Thoracic aorta (tissue), 2 donors: ENCODE results near the gene CD247. TPM values are rescaled to one million over a fixed set of nuclear protein-coding genes. Genes with fewer than 3 reads are reported as not detected.

Experiments used
- ATAC-seq: fragments of 150-250 bp; one replicate; pipeline ENCODE4 v1.8.0; 2017; ENCODE audit warnings: low read depth; ENCODE audit not compliant: insufficient number of reproducible peaks, low FRiP score
- DNase-seq: peaks from one replicate; pipeline ENCODE4 v3.0.0-alpha.2; 2020; ENCODE audit warnings: low spot score
- H3K27ac ChIP-seq, 2 donors: fragments of 200-600 bp; sonication (generic); 1 replicate in 1 of 2; 2 replicates in 1 of 2; pipeline ENCODE4 v1.5.1; 2016; ENCODE audit warnings: mild to moderate bottlenecking in 2 of 2, moderate library complexity in 2 of 2
- H3K27me3 ChIP-seq: fragments of 200-600 bp; sonication (generic); replicated peaks from 2 replicates; pipeline ENCODE4 v1.6.0; 2016; ENCODE audit warnings: mild to moderate bottlenecking; ENCODE audit not compliant: insufficient read depth
- H3K36me3 ChIP-seq: fragments of 200-600 bp; sonication (generic); one replicate; pipeline ENCODE4 v1.5.1; 2016
- H3K4me1 ChIP-seq, 2 donors: fragments of 200-600 bp; sonication (generic); 1 replicate in 1 of 2; 2 replicates in 1 of 2; pipeline versions ENCODE4 v1.5.1 to v1.6.0; 2016; ENCODE audit warnings: low read depth in 2 of 2, mild to moderate bottlenecking in 1 of 2; ENCODE audit not compliant: control insufficient read depth in 1 of 2
- H3K4me3 ChIP-seq: fragments of 200-600 bp; sonication (generic); 2 replicates; pipeline ENCODE4 v1.5.1; 2016; ENCODE audit warnings: mild to moderate bottlenecking
- H3K9me3 ChIP-seq: fragments of 200-600 bp; sonication (generic); 2 replicates; pipeline ENCODE4 v1.5.1; 2016
- total RNA-seq, 2 donors: library from RNA; depleted of rRNA; stranded (reverse); fragments of >200 nt; gene quantifications; one replicate each; pipeline versions ENCODE4 v1.1.0 to v1.2.3, GENCODE V29; 2016
- TF ChIP-seq, protein P1 (sequence below): fragments of 200-600 bp; sonication (generic); IDR thresholded peaks from one replicate; pipeline ENCODE4 v1.5.1; 2019; ENCODE audit warnings: antibody characterized with exemption

CD247 gene
- total RNA-seq, 2 donors from 2014 or later = 1.6 to 8.5 TPM

- H3K9me3 ChIP-seq = no peaks in the 10 kb centered on the region
- H3K36me3 ChIP-seq = no peaks in the 10 kb centered on the region
- H3K27ac ChIP-seq = no peak overlapping the region
- H3K27me3 ChIP-seq = no peaks in the 10 kb centered on the region
- no peak overlapping the region for H3K4me3 ChIP-seq
- TF ChIP-seq, protein P1, sequence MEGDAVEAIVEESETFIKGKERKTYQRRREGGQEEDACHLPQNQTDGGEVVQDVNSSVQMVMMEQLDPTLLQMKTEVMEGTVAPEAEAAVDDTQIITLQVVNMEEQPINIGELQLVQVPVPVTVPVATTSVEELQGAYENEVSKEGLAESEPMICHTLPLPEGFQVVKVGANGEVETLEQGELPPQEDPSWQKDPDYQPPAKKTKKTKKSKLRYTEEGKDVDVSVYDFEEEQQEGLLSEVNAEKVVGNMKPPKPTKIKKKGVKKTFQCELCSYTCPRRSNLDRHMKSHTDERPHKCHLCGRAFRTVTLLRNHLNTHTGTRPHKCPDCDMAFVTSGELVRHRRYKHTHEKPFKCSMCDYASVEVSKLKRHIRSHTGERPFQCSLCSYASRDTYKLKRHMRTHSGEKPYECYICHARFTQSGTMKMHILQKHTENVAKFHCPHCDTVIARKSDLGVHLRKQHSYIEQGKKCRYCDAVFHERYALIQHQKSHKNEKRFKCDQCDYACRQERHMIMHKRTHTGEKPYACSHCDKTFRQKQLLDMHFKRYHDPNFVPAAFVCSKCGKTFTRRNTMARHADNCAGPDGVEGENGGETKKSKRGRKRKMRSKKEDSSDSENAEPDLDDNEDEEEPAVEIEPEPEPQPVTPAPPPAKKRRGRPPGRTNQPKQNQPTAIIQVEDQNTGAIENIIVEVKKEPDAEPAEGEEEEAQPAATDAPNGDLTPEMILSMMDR = no peak
- no peaks in the 10 kb centered on the region for H3K4me1 ChIP-seq
- DNase-seq = no peak
- ATAC-seq = no peak
These were observed 6.8 kb downstream of the CD247 start for GRCh38 chr1:167511374-167511986.

GRCh38 chr1:167510881-167511280, 7.4 kb downstream of the CD247 start:
- TF ChIP-seq, protein P1 = no peak
- Histone ChIP-seq H3K27me3 (no peaks in the 10 kb centered on the region), H3K27ac (no peak overlapping the region), H3K36me3 (no peaks in the 10 kb centered on the region), H3K4me1 (no peaks in the 10 kb centered on the region), H3K9me3 (no peaks in the 10 kb centered on the region), H3K4me3 (no peak overlapping the region)
- ATAC-seq (no peak), DNase-seq (no peak)

DNA sequence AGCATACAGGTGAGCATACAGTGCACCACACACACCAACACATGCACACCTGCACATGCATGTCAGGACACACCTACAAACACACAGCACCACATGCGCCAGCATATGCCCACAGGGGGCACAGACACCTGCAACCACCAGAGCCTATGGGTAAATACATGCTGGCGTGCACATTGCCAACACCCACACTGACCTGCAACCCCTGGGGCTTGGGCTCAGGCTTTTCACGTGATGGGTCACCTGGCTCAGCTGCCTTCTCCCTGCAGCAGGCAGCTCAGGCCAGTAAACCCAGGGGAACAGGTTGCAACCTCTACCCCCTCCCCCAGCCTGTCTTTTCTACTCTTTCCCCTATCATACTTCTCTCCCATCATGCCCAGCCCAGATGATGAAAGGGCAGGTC, 8.1 kb downstream of the CD247 start:
- no peak for ATAC-seq
- H3K9me3 ChIP-seq = no peaks in the 10 kb centered on the region
- no peak overlapping the region for H3K27ac ChIP-seq
- H3K4me3 ChIP-seq = no peak overlapping the region
- TF ChIP-seq, protein P1 = no peak
- no peaks in the 10 kb centered on the region for H3K36me3 ChIP-seq
- H3K4me1 ChIP-seq = no peaks in the 10 kb centered on the region
- no peaks in the 10 kb centered on the region for H3K27me3 ChIP-seq
- no peak for DNase-seq

DNA sequence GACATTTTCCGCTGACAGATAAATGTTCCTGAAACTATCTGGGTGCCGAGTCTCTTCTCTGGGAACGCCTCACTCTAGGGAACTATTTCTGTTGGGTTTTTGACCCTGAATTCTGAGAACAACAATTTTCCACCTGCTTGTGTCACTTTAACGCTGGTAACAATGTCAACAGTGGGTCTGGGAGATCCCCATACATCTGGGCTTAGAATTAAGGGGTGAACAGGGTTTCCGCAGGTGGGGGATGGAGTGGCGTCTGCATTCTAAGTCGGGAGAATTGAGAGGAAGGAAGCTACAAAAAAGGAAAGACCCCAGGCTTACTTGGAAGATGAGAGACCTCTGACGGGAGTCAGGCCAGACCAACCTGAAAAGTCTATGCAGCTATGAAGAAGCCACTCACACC, 8.7 kb downstream of the CD247 start:
- no peak for ATAC-seq
- no peak for DNase-seq

DNA sequence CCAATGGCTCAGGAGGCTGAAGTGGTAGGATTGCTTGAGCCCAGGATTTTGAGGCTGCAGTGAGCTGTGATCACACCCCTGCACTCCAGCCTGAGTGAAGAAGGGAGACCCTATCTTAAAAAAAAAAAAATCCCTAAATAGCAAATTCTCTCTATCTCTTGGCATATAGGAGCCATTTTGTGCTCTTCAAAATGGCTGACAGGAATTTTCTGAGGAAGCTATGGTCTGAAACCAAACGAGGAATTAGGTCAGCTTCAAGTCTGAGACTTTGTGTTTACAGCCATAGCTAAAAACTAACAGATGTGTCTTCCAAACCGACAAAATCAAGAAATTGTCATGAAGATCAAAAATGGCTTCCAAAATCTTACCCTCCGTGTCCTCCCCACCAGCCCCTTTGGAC, 10.6 kb downstream of the CD247 start:
- no peak overlapping the region for H3K4me3 ChIP-seq
- no peaks in the 10 kb centered on the region for H3K27me3 ChIP-seq
- DNase-seq (no peak), ATAC-seq (no peak)
- H3K9me3 ChIP-seq = no peaks in the 10 kb centered on the region
- TF ChIP-seq, protein P1 = no peak
- no peaks in the 10 kb centered on the region for H3K4me1 ChIP-seq
- no peaks in the 10 kb centered on the region for H3K36me3 ChIP-seq
- H3K27ac ChIP-seq = no peak overlapping the region

More for the DNA sequence above, 8.7 kb downstream of the CD247 start:
- no peaks in the 10 kb centered on the region for H3K36me3 ChIP-seq
- H3K4me3 ChIP-seq = no peak overlapping the region
- no peaks in the 10 kb centered on the region for H3K9me3 ChIP-seq
- no peaks in the 10 kb centered on the region for H3K27me3 ChIP-seq
- TF ChIP-seq, protein P1 = no peak
- H3K4me1 ChIP-seq = no peaks in the 10 kb centered on the region
- no peak overlapping the region for H3K27ac ChIP-seq
